Metanephros (tissue), 1 donor: ENCODE measurements around the gene TKFC. TPM values are rescaled to one million over a fixed set of nuclear protein-coding genes. Genes with fewer than 3 reads are reported as not detected.

Experiments used
- total RNA-seq: library from RNA; depleted of rRNA; stranded (reverse); fragments of >200 nt; gene quantifications from one replicate; pipeline ENCODE4 v1.2.3, GENCODE V29; 2014

TKFC gene
- total RNA-seq, result 38.4 TPM

GRCh38 chr11:61332797-61333549 is at the start of gene TKFC, which contains the start of gene DDB1:
Gene TKFC, plus strand, starts transcription at chr11:61333228. Its CDS starts 1,501 bp downstream, at chr11:61334729.
Gene DDB1, minus strand, starts transcription at chr11:61333105. Its CDS starts 137 bp downstream, at chr11:61332968.

GRCh38 chr11:61294717-61295595 is 38.1 kb upstream of the TKFC start, which contains the start of gene VWCE:
Gene VWCE, minus strand, starts transcription at chr11:61295316. Its CDS starts 279 bp downstream, at chr11:61295037.

GRCh38 chr11:61361741-61362541 is 28.9 kb downstream of the TKFC start, which contains the start of the genes CYB561A3 and TMEM138:
Gene CYB561A3, minus strand, starts transcription at chr11:61361882. Its CDS starts 5,169 bp downstream, at chr11:61356713.
Gene TMEM138, plus strand, starts transcription at chr11:61362374. Its CDS starts 2,017 bp downstream, at chr11:61364391.

Other genes with a start within 250 kb of the TKFC start
- 0.12 TPM for gene CD5, start 230.7 kb upstream of the TKFC start, total RNA-seq
- gene VPS37C, start 171.8 kb upstream of the TKFC start, total RNA-seq, result 13.3 TPM
- gene PGA3, start 129.7 kb upstream of the TKFC start, total RNA-seq, result 0.23 TPM
- 5.0 TPM for gene PGA4, start 110.9 kb upstream of the TKFC start, total RNA-seq
- not detected for gene PGA5, start 92.1 kb upstream of the TKFC start, total RNA-seq
- gene VWCE, start 37.9 kb upstream of the TKFC start, total RNA-seq, result 2.4 TPM
- 230 TPM for gene DDB1, start 123 bp upstream of the TKFC start, total RNA-seq
- gene CYB561A3, start 28.7 kb downstream of the TKFC start, total RNA-seq, result 25.2 TPM
- gene TMEM138, start 29.1 kb downstream of the TKFC start, total RNA-seq, result 29.3 TPM
- gene TMEM216, start 59.4 kb downstream of the TKFC start, total RNA-seq, result 18.4 TPM
- gene CPSF7, start 96.7 kb downstream of the TKFC start, total RNA-seq, result 48.2 TPM
- 26.8 TPM for gene SDHAF2, start 96.9 kb downstream of the TKFC start, total RNA-seq
- gene LRRC10B, start 175.5 kb downstream of the TKFC start, total RNA-seq, result 3.4 TPM
- 7.2 TPM for gene SYT7, start 247.8 kb downstream of the TKFC start, total RNA-seq